Central memory CD4-positive, alpha-beta T cell (primary cell): ENCODE measurements around the gene TMEM205.
"Not testable (repeated sequence)": the region's sequence is repeated elsewhere in the genome, so short reads cannot be mapped to it uniquely, and the experiment has no call there.

Experiments
- DNase-seq: peaks from one replicate; pipeline ENCODE4 v3.0.0; 2022
- total RNA-seq, 3 experiments: gene quantifications; one replicate each; lab custom pipeline; 2026; lab: John Stamatoyannopoulos, UW

TMEM205 gene
- 7.1 to 12.9 (median 10.0) reads per million in 3 experiments for total RNA-seq

GRCh38 chr19:11346104-11346940 lies at the start of gene TMEM205, which contains the start of gene CCDC159:
Gene TMEM205 (minus strand): TSS chr19:11346268. CDS start chr19:11345619, 649 bp downstream.
Gene CCDC159 (plus strand): TSS chr19:11346519. CDS start chr19:11346607, 88 bp downstream.
- DNase-seq, result peak; percentile 98

GRCh38 chr19:11390933-11391680 lies 45.0 kb upstream of the TMEM205 start:
- DNase-seq, result no peak

GRCh38 chr19:11390359-11390758 lies 44.3 kb upstream of the TMEM205 start:
- no peak for DNase-seq

- no peak for DNase-seq
Observed at GRCh38 chr19:11387162-11388034, 41.3 kb upstream of the TMEM205 start.

- DNase-seq, result no peak
Observed at GRCh38 chr19:11384778-11385129, 38.7 kb upstream of the TMEM205 start.

GRCh38 chr19:11383706-11384048 lies 37.6 kb upstream of the TMEM205 start:
- no peak for DNase-seq

- no peak for DNase-seq
Observed at GRCh38 chr19:11382898-11383705, 37.0 kb upstream of the TMEM205 start.

GRCh38 chr19:11380653-11381537 lies 34.8 kb upstream of the TMEM205 start:
- DNase-seq, result peak; percentile 99

- no peak for DNase-seq
Observed at GRCh38 chr19:11379857-11380350, 33.8 kb upstream of the TMEM205 start.

GRCh38 chr19:11379269-11379845 lies 33.3 kb upstream of the TMEM205 start:
- not testable (repeated sequence) for DNase-seq

GRCh38 chr19:11378319-11379189 lies 32.5 kb upstream of the TMEM205 start:
- DNase-seq, result no peak

- DNase-seq, result no peak
Observed at GRCh38 chr19:11377756-11378155, 31.7 kb upstream of the TMEM205 start.

- DNase-seq, result no peak
Observed at GRCh38 chr19:11377237-11377636, 31.2 kb upstream of the TMEM205 start.

- DNase-seq, result peak; percentile 79
Observed at GRCh38 chr19:11375143-11375948, 29.3 kb upstream of the TMEM205 start.

- peak; percentile 98 for DNase-seq
Observed at GRCh38 chr19:11374433-11375142, 28.5 kb upstream of the TMEM205 start, which contains the start of gene SWSAP1. Gene SWSAP1 (plus strand): TSS chr19:11374666. CDS start chr19:11374681, 15 bp downstream.

GRCh38 chr19:11373885-11374432 lies 27.9 kb upstream of the TMEM205 start:
- no peak for DNase-seq
